Tibial nerve (tissue), 4 donors: ENCODE measurements around the gene ZNF438.

Source experiments
- CTCF ChIP-seq, 5 experiments: fragments of 200-600 bp in 3 of 5; fragments of 450-650 bp in 2 of 5; sonication (generic) in 3 of 5; IDR thresholded peaks; one replicate each; pipeline ENCODE4 v1.5.1; 2016 to 2019; ENCODE audit warnings: antibody characterized with exemption in 5 of 5, mild to moderate bottlenecking in 3 of 5, moderate library complexity in 2 of 5
- EP300 ChIP-seq, 2 donors: sonication (generic); formaldehyde crosslinking; IDR thresholded peaks; one replicate each; pipeline ENCODE4 v1.6.1; 2017; ENCODE audit warnings: antibody characterized with exemption in 2 of 2, mild to moderate bottlenecking in 1 of 2

- TF ChIP-seq CTCF (IDR thresholded peaks at IDR 0.05) (no peak), EP300 (IDR thresholded peaks at IDR 0.05) (no peak)
Observed at GRCh38 chr10:30863516-30864210, 168.0 kb downstream of the ZNF438 start.
